ENCODE data around the gene BRCA1.
A peak's percentile ranks its signal among the peaks of the same experiment; 100 is the strongest.

DNA sequence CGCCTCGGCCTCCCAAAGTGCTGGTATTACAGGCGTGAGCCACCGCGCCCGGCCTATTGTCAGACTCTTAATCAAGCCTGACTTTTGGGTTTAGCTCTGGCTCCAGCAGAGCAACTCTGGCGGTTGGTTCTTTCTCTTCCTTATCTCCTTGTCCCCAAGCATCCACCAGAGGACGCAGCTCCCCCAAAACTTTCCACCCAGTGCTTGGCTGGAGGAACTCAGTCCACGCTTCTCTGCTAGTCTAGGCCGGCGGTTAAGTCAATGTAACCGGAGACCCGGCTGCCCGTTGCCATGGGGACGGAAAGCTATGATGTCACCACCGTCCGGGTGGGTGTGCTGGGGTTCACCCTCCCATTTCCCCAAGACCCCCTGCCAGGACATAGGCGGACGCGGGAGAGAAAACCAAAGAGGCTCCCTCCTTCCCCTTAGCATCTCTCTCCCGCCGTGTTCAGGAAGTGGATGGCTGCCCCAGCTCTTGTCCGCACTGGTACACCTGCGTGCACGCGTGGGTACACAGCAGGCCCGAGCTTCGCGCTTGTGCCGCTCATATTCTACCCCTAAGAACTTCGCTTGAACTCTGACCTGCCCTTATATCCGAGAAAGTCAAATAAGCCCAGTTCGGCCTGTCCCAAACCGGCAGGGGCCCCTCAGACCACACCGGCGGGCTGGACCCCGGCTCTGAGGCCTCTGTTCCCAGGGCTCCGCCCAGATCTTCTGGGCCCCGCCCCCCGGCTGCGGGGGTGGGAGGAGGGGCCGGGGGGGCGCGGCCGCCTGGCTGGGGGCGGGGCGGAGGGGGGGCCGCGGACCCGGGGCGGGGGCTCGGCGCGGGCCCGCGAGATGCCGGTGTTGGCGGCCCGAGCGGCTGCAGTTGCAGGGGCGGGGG, 100.5 kb downstream of the BRCA1 start, which contains the start of gene RND2:
- TF ChIP-seq JUND (IDR thresholded peaks at IDR 0.05) = no peak
- TF ChIP-seq, protein P1, sequence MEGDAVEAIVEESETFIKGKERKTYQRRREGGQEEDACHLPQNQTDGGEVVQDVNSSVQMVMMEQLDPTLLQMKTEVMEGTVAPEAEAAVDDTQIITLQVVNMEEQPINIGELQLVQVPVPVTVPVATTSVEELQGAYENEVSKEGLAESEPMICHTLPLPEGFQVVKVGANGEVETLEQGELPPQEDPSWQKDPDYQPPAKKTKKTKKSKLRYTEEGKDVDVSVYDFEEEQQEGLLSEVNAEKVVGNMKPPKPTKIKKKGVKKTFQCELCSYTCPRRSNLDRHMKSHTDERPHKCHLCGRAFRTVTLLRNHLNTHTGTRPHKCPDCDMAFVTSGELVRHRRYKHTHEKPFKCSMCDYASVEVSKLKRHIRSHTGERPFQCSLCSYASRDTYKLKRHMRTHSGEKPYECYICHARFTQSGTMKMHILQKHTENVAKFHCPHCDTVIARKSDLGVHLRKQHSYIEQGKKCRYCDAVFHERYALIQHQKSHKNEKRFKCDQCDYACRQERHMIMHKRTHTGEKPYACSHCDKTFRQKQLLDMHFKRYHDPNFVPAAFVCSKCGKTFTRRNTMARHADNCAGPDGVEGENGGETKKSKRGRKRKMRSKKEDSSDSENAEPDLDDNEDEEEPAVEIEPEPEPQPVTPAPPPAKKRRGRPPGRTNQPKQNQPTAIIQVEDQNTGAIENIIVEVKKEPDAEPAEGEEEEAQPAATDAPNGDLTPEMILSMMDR (IDR thresholded peaks at IDR 0.05 in 2 of 3, conservative IDR thresholded peaks at IDR 0.05 in 1 of 3; ENCODE audit: borderline replicate concordance in 1 of 3, insufficient read depth in 1 of 3, low read depth in 2 of 3, low read length in 2 of 3) = peak in 2 of 3 experiments; percentile 63 to 75; a peak in 5 of 6 replicates
- TF ChIP-seq CEBPB (IDR thresholded peaks at IDR 0.05; ENCODE audit: low read depth) = no peak
- no peak for TF ChIP-seq POLR2A (IDR thresholded peaks at IDR 0.05; ENCODE audit: borderline replicate concordance, extremely low read depth, insufficient read depth, insufficient read length)
- peak; percentile 57 for TF ChIP-seq POLR2AphosphoS5 (IDR thresholded peaks at IDR 0.05; ENCODE audit: low read depth, low read length)
- no peak for TF ChIP-seq EZH2phosphoT487 (IDR thresholded peaks at IDR 0.05; ENCODE audit: borderline replicate concordance)
- TF ChIP-seq EZH2 (IDR thresholded peaks at IDR 0.05) = no peak
- 0 out of 2 replicates have a peak, but pooled peaks have one; percentile 7 for TF ChIP-seq SP1 (IDR thresholded peaks at IDR 0.05; ENCODE audit: low read depth)
- no peak; the same call in 1 of the 2 replicates for TF ChIP-seq SIN3A (IDR thresholded peaks at IDR 0.05; ENCODE audit: low read depth)
